Stimulated activated naive CD4-positive, alpha-beta T cell treated with Interleukin-2 at 50 U/mL for 16 hours (primary cell): ENCODE results near the gene ARFGAP3.

Experiments used
- DNase-seq: peaks from one replicate; lab custom pipeline; 2025; lab: John Stamatoyannopoulos, UW

ARFGAP3 gene

GRCh38 chr22:42883970-42884369 is 26.9 kb upstream of the ARFGAP3 start:
- DNase-seq = no peak

- no peak for DNase-seq
Measured at GRCh38 chr22:42883121-42883520, 26.0 kb upstream of the ARFGAP3 start.

- no peak for DNase-seq
Measured at GRCh38 chr22:42881982-42882656, 25.0 kb upstream of the ARFGAP3 start.

- no peak for DNase-seq
Measured at GRCh38 chr22:42881298-42881697, 24.2 kb upstream of the ARFGAP3 start.

- DNase-seq = no peak
Measured at GRCh38 chr22:42880815-42881214, 23.7 kb upstream of the ARFGAP3 start.

GRCh38 chr22:42879371-42880021 is 22.4 kb upstream of the ARFGAP3 start:
- DNase-seq = no peak

GRCh38 chr22:42878561-42879305 is 21.7 kb upstream of the ARFGAP3 start:
- DNase-seq = no peak

- no peak for DNase-seq
Measured at GRCh38 chr22:42877597-42878340, 20.7 kb upstream of the ARFGAP3 start.

GRCh38 chr22:42877158-42877557 is 20.1 kb upstream of the ARFGAP3 start:
- no peak for DNase-seq

GRCh38 chr22:42876041-42876440 is 19.0 kb upstream of the ARFGAP3 start:
- DNase-seq = no peak

- no peak for DNase-seq
Measured at GRCh38 chr22:42874010-42874409, 16.9 kb upstream of the ARFGAP3 start.

- DNase-seq = no peak
Measured at GRCh38 chr22:42873356-42873755, 16.3 kb upstream of the ARFGAP3 start.

- DNase-seq = no peak
Measured at GRCh38 chr22:42872821-42873220, 15.7 kb upstream of the ARFGAP3 start.

GRCh38 chr22:42871146-42872050 is 14.3 kb upstream of the ARFGAP3 start:
- no peak for DNase-seq

- DNase-seq = no peak
Measured at GRCh38 chr22:42869888-42870480, 12.9 kb upstream of the ARFGAP3 start.

GRCh38 chr22:42869463-42869862 is 12.4 kb upstream of the ARFGAP3 start:
- DNase-seq = no peak

- no peak for DNase-seq
Measured at GRCh38 chr22:42868751-42869251, 11.7 kb upstream of the ARFGAP3 start.

GRCh38 chr22:42866100-42866499 is 9.0 kb upstream of the ARFGAP3 start:
- no peak for DNase-seq

GRCh38 chr22:42865536-42865935 is 8.5 kb upstream of the ARFGAP3 start:
- DNase-seq = no peak

GRCh38 chr22:42863349-42863961 is 6.4 kb upstream of the ARFGAP3 start:
- DNase-seq = peak; percentile 55
